ENCODE data around the gene SEMA4C. TPM values are rescaled to one million over a fixed set of nuclear protein-coding genes. Genes with fewer than 3 reads are reported as not detected.

Gene SEMA4C
- total RNA-seq, 1 experiment from 2014 or later = 40.2 TPM

DNA sequence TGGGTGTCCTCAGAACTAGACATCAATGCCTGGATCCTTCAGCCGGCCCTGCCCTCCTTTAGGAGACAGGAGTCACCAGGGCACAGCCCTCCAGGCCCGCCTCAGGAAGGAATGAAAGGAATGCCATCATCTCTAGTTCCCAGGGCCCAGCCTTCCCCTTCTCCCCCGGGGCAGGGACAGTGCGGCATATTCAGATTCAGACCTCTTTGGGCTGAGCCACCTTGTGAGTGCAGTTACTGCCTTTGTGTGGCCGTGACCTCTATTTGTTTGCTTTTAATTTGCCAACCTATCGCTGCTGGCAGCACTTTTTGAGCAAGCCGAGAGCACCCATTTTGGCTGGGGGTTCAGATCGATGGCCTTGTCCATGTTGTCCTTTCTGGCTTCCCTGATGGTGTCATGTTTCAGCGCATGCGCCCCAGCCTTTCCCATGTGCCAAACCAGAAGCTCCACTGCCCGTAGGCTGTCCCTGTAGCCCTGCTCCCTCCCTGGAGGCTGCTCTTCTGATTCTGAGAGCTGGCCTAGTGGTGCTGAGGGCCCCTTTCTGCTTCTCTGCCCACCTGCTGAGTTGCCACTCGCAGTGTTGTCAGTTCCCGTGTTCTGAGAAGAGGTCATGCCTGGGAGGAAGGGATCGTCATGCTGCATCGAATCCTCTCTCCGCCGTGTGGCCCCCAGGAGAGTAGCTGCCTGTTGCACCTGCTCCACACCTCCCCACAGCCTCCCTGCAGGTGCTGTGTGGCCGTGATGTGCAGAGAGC lies 36.9 kb downstream of the SEMA4C start:
- ATAC-seq (no peak), DNase-seq (ENCODE audit: low read depth, low spot score) (no peak)
- ChIA-PET CTCF (no interaction called here), POLR2A (interaction anchor here (0.5 kb wide), 1 partner anchor 726 kb away, joined by 8 read pairs; no protein-coding TSS in a partner anchor)
- Histone ChIP-seq H3K4me3 (ENCODE audit: low read depth in 2 of 2, low read length in 2 of 2) (no peak overlapping the region), H3K27me3 (ENCODE audit: control insufficient read depth, insufficient read depth, low read length) (no peaks in the 10 kb centered on the region), H3K9me3 (ENCODE audit: control insufficient read depth, insufficient read depth, low read depth, low read length) (no peaks in the 10 kb centered on the region), H3K4me1 (ENCODE audit: control insufficient read depth, insufficient read depth, low read length) (no peaks in the 10 kb centered on the region), H3K27ac (ENCODE audit: low read length) (no peak overlapping the region), H3K36me3 (ENCODE audit: control insufficient read depth, insufficient read depth, low read length) (peaks cover 3% of the 10 kb centered on the region)
- BruUV-seq (replicated peaks) = no TSS peak
- intact Hi-C loops (cut with micrococcal nuclease; ENCODE audit: unreplicated experiment) = no loop called here
- TF ChIP-seq POLR2AphosphoS5 (IDR thresholded peaks at IDR 0.05; ENCODE audit: low read depth, low read length) (no peak), TCF7L2 (IDR thresholded peaks at IDR 0.05; ENCODE audit: low read depth, low read length) (no peak)
- TF ChIP-seq, protein P1, sequence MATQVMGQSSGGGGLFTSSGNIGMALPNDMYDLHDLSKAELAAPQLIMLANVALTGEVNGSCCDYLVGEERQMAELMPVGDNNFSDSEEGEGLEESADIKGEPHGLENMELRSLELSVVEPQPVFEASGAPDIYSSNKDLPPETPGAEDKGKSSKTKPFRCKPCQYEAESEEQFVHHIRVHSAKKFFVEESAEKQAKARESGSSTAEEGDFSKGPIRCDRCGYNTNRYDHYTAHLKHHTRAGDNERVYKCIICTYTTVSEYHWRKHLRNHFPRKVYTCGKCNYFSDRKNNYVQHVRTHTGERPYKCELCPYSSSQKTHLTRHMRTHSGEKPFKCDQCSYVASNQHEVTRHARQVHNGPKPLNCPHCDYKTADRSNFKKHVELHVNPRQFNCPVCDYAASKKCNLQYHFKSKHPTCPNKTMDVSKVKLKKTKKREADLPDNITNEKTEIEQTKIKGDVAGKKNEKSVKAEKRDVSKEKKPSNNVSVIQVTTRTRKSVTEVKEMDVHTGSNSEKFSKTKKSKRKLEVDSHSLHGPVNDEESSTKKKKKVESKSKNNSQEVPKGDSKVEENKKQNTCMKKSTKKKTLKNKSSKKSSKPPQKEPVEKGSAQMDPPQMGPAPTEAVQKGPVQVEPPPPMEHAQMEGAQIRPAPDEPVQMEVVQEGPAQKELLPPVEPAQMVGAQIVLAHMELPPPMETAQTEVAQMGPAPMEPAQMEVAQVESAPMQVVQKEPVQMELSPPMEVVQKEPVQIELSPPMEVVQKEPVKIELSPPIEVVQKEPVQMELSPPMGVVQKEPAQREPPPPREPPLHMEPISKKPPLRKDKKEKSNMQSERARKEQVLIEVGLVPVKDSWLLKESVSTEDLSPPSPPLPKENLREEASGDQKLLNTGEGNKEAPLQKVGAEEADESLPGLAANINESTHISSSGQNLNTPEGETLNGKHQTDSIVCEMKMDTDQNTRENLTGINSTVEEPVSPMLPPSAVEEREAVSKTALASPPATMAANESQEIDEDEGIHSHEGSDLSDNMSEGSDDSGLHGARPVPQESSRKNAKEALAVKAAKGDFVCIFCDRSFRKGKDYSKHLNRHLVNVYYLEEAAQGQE (IDR thresholded peaks at IDR 0.05; ENCODE audit: insufficient read depth in 1 of 2, low read depth in 2 of 2, low read length in 1 of 2) = no peak
- TF ChIP-seq, protein P2, sequence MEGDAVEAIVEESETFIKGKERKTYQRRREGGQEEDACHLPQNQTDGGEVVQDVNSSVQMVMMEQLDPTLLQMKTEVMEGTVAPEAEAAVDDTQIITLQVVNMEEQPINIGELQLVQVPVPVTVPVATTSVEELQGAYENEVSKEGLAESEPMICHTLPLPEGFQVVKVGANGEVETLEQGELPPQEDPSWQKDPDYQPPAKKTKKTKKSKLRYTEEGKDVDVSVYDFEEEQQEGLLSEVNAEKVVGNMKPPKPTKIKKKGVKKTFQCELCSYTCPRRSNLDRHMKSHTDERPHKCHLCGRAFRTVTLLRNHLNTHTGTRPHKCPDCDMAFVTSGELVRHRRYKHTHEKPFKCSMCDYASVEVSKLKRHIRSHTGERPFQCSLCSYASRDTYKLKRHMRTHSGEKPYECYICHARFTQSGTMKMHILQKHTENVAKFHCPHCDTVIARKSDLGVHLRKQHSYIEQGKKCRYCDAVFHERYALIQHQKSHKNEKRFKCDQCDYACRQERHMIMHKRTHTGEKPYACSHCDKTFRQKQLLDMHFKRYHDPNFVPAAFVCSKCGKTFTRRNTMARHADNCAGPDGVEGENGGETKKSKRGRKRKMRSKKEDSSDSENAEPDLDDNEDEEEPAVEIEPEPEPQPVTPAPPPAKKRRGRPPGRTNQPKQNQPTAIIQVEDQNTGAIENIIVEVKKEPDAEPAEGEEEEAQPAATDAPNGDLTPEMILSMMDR (IDR thresholded peaks at IDR 0.05) = no peak
- in situ Hi-C loops (cut with HindIII; ENCODE audit: low pct_unique_long_range_greater_than_20kb, low sequenced_read_pairs) = no loop called here

DNA sequence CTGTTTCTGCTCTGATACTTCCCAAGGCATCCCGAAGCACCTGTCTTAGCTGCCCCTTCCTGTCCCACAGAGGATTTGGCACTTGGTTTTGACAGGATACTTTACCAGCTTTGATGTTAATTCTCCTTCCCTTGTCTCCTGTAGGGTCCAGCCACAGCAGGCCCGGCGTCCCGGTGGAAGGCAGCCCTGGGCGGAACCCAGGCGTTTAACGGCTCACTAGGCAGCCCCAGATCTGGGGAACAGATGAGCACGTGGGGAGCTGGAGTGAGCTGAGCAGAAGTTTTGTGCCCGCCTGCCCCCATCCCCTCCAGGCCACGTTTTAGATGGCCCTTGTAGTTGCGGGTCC lies 37.5 kb downstream of the SEMA4C start:
- peaks cover 6% of the 10 kb centered on the region for H3K36me3 ChIP-seq (ENCODE audit: control insufficient read depth, insufficient read depth, low read length)
- H3K9me3 ChIP-seq (ENCODE audit: control insufficient read depth, insufficient read depth, low read depth, low read length) = no peaks in the 10 kb centered on the region
- no peak overlapping the region for H3K4me3 ChIP-seq (ENCODE audit: low read depth in 2 of 2, low read length in 2 of 2)
- no peak for DNase-seq (ENCODE audit: low read depth, low spot score)
- no peaks in the 10 kb centered on the region for H3K27me3 ChIP-seq (ENCODE audit: control insufficient read depth, insufficient read depth, low read length)
- CTCF ChIA-PET = no interaction called here
- POLR2A ChIA-PET = interaction anchor here (0.5 kb wide), 1 partner anchor 726 kb away, joined by 8 read pairs; no protein-coding TSS in a partner anchor
- no TSS peak for BruUV-seq (replicated peaks)
- no peaks in the 10 kb centered on the region for H3K4me1 ChIP-seq (ENCODE audit: control insufficient read depth, insufficient read depth, low read length)
- no peak for ATAC-seq
- H3K27ac ChIP-seq (ENCODE audit: low read length) = no peak overlapping the region
- in situ Hi-C loops (cut with HindIII; ENCODE audit: low pct_unique_long_range_greater_than_20kb, low sequenced_read_pairs) (no loop called here), intact Hi-C loops (cut with micrococcal nuclease; ENCODE audit: unreplicated experiment) (no loop called here)
- TF ChIP-seq POLR2AphosphoS5 (IDR thresholded peaks at IDR 0.05; ENCODE audit: low read depth, low read length) = no peak
- TF ChIP-seq, protein P2 (IDR thresholded peaks at IDR 0.05) = no peak
- no peak for TF ChIP-seq TCF7L2 (IDR thresholded peaks at IDR 0.05; ENCODE audit: low read depth, low read length)
- no peak for TF ChIP-seq SIN3A (IDR thresholded peaks at IDR 0.05; ENCODE audit: borderline replicate concordance, insufficient read depth, low read depth, low read length)
- TF ChIP-seq, protein P1 (IDR thresholded peaks at IDR 0.05; ENCODE audit: insufficient read depth in 1 of 2, low read depth in 2 of 2, low read length in 1 of 2) = no peak
